Measurements from ENCODE around the gene SLC26A8.

- TF ChIP-seq CTCF (IDR thresholded peaks at IDR 0.05) (no peak), POLR2A (IDR thresholded peaks at IDR 0.05) (no peak), EP300 (IDR thresholded peaks at IDR 0.05) (no peak)
Measured at GRCh38 chr6:36023996-36024795, at the start of gene SLC26A8.

All from tibial nerve (tissue), 4 donors.